DMS153 treated with DMSO at 0.1 percent for 48 hours (cell line): Measurements from ENCODE around the gene PRKN.

Source experiments
- DNase-seq: peaks from one replicate; lab custom pipeline; 2025; ENCODE audit not compliant: unreplicated experiment; lab: John Stamatoyannopoulos, UW

The PRKN gene

DNA sequence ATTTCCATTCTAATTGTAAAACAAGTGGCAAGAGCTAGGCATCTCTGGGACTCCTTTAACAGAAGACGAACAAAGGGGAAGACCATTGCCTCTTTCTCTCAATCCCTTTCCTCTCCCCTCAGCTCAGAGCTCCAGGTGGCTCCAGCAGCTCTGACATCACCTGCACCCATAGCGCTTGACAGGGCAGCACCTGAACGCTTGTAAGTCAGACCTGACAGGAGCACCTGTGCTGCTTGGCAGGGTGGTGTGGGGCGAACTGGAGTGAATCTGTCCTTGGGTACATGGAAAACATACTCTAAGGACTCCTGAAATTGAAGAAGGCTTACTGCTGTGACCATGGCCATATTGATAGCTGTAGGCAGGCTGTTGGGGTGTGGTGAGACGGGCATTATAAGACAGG is 1044.2 kb downstream of the PRKN start:
- DNase-seq, result no peak

DNA sequence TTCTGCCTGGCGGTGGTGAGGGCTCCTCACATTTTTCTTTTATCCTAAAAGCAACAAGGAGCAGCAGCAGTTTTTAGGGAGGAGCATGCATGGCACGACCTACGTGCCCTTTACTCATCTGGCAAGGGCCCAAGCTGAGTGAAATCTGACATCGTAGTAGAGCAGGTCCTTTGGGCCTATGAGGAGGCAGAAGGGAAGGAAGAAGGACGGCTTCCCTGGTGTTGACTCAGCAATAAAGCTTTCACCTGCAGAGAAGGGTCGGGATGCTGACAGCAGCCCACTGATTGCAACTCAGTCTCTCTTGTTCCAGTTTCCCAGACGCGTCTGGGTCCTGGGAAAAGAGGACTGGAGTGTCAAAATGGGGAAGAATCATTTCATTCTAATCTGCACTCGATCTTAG is 1044.6 kb downstream of the PRKN start:
- DNase-seq, result no peak

GRCh38 chr6:161679980-161680538 is 1047.5 kb downstream of the PRKN start:
- no peak for DNase-seq

DNA sequence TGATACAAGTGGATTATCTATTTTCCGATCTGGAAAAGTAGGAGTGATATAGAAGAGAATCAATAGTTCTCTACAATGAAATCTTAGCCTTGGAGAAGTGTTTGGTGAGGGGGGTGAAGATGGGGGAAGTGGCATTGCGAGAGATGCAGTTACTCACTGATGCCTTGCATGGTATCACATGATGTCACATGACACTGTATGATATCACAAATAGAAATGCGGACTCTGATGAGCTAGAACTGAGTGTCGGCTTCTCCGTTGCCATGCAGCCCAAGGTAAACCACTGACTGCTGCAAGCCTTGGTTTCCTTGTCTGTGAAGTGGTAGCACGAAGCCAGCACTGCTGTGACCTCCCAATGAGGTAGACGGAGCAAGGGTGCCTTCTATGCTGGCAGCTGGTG is 1050.4 kb downstream of the PRKN start:
- no peak for DNase-seq

GRCh38 chr6:161676586-161676985 is 1051.0 kb downstream of the PRKN start:
- no peak for DNase-seq

- no peak for DNase-seq
These were observed 1052.5 kb downstream of the PRKN start for GRCh38 chr6:161674930-161675682.

- no peak for DNase-seq
These were observed 1054.5 kb downstream of the PRKN start for GRCh38 chr6:161673026-161673425.

DNA sequence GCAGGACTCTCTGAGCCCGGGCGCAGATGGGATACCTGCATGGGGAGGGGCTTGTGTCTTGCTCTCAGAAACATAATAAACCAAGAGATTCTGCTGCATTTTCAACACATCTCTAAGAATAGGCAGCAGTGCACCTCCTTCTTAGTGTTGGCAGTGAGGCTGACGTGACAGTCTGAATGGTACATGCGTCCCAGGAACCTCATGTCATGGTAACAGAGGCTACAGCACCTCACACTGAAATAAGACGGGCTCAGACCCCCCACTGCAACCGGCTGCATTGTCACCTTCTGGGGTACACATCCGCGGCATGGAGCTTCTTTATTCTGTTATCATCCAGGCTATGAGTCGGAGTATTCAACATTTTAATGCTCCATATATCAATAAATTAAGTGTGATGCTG is 1056.4 kb downstream of the PRKN start:
- no peak for DNase-seq

GRCh38 chr6:161668665-161669064 is 1058.9 kb downstream of the PRKN start:
- DNase-seq, result no peak

GRCh38 chr6:161667957-161668356 is 1059.6 kb downstream of the PRKN start:
- DNase-seq, result no peak

- DNase-seq, result no peak
These were observed 1063.9 kb downstream of the PRKN start for GRCh38 chr6:161663682-161664081.

DNA sequence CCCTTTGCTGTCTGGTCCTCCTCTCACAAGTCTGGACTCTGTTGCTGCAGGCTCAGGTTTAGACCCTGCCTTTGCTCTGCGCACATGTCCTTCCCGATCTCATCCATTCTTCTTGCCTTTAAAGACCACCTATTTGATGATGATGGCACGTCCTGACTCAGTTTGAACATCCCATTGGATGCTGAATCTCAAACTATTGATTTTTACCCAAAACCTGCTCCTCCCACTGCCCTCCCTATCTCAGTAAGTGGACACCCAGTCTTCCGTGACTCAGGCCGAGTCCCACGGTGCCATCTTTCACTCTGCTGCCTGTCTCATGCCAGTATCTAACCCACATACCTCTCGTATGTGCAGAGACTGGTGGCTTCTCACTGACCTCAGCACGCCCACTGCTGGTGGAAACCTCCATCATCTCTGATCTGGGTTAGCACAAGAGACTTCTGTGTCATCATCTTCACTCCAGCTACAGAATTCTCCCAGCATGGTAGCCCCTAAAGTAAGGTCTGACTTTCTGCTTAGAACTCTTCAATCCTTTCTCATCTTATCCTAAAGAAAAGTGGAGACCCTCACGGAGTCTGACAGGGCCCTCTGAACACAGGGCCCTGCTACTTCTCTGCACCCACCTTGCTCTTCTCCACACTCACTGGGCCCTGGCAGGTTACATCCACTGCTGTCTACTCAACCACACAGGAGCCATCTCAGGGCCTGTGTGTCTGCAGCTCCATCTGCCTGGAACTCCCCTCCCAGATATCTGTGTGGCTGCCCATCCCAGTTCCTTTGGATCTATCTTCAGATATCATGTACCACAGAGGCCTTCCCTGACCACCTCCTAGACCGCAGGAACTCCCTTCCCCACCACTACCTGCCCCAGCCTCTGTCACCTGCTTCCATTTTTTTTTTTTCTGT is 1066.6 kb downstream of the PRKN start:
- DNase-seq, result no peak

DNA sequence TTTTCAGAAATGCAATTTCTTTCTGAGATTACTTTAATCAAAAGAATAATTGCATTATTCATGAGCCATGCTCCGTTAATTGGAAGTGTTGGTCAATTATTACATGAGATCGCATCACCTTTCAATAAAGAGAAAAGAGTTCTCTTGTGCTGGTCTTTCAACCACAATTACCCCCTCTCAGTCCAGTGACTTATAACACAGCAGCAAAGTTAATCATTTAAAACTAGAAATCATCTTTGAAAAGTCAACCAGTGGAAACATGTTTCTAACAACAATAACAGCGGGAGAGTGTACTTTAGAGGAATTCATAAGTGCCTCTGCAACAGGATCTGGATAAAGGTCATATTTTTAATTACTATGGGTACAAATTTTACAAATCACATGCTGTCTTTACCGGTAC is 1069.4 kb downstream of the PRKN start:
- DNase-seq, result no peak

GRCh38 chr6:161654209-161654608 is 1073.4 kb downstream of the PRKN start:
- DNase-seq, result no peak

DNA sequence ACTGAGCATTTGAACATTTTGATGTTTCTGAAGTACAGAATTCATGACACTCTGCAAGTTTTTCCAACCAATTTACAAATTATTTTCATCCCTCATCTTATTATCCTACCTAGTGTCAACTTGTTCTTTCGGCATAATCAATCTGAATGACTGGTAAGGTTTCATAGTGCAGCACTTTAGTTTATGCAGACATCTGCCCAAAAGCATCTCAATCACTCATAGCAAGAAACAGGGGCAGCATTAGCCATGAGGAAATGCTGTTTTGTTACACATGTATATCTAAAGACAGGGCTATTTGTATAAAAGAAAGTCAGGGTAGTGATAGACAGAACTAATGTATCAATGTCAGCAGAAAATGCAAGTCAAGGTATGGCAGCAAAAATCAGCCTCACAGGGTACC is 1075.6 kb downstream of the PRKN start:
- DNase-seq, result no peak

DNA sequence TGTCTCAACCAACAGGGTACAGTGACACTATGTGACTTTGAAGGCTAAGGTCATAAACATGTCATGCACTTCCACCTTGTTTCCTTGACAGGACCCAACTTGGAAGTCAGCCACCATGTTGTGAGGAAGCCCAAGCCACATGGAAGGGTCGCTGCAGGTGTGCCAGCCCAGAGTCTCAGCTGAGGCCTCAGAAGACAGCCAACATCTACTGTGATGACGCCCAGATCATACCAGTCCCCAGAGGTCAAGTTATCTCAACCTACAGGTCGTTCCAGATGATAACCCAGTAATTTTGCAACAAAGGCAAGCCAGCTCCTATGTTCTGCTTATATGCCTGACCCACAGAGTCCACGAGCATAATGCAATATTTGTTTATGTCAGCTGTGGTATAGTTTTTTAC is 1077.7 kb downstream of the PRKN start:
- no peak for DNase-seq

GRCh38 chr6:161649068-161649467 is 1078.5 kb downstream of the PRKN start:
- no peak for DNase-seq

DNA sequence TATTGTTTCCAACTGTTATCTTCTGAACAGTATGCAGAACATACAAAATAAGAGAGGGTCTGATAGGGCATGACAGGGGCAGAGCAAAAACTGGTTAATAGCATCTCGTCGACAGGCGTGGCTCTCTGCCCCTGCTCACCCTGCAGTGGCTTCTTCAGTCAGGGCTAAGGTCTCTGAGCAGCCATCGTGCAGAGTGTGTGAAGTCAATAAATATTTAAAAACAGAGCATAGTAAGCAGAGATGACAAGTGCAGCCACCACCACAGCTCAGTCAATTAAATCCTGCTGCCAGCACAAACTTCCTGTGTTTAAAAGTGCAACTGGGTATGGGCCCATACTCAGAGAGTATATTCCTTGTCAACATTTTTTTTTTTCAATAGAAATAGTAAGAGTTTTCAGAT is 1080.3 kb downstream of the PRKN start:
- DNase-seq, result no peak

DNA sequence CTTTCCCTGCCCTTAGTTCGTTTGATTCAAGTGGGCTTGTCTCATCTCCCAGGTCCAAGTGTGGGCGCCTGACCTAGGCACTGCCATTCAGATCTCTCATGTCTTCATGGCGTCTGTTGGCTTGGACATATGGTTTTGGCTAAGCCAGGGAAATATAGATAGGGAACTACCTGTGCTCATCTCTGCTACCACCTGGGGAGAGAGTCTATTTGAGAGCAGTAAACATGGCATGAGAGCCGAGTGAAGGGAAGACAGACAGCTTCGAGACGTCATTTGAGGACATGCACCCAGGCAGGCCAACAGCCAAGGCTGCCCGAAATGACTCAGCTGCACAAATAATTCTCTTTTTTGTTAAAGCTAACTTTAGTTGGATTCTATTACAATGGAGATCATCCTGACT is 1083.0 kb downstream of the PRKN start:
- no peak for DNase-seq

GRCh38 chr6:161641175-161641574 is 1086.4 kb downstream of the PRKN start:
- no peak for DNase-seq

GRCh38 chr6:161639772-161640171 is 1087.8 kb downstream of the PRKN start:
- DNase-seq, result no peak

DNA sequence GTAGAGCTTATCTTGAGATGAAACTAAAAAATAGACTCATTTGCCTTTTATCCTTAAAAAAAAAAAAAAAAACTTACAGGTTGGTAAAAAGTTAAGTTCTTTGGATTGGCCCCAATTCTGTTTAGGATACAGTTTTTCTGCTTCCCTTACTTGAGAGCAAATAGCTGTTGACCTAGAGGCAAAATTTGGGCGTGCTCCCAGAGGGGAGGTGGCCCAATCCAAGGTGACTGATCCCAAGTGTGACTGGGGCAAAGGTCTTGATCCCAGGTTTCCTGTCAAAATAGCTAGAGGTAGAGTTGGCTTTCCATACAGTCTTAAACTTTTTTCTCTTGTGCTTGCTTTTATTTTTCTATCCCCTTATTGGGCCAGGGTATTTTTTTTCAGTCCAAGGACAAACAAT is 1089.9 kb downstream of the PRKN start:
- no peak for DNase-seq
